ENCODE data around the gene CRIP1. TPM values are rescaled to one million over a fixed set of nuclear protein-coding genes. Genes with fewer than 3 reads are reported as not detected.

CRIP1 gene
- total RNA-seq, 2 experiments from 2014 or later, result 93.9 to 95.7 TPM

DNA sequence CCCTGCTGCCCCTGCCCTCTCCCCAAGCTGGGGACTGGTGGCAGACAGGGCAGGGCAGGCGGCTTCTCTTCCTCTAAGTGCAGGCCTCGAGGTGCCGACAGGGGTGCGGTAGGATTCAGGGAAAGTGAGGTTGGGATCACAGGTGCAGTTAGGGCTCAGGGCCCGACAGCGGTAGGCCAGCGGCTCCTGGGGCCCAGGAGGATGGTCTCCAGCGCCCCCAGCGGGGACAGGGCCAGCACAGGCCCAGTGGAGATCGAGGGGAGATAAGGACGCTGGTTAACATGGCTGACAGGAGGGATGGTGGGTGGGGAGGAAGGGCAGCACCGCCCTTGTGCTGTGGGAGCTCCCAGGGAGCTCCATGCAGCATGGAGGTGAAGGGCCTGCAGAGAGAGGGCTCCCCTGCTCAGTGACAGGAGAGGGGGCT is 935 bp upstream of the CRIP1 start:
- DNase-seq, result peak; percentile 61
- peak overlapping the region; percentile 70 for H3K27ac Mint-ChIP-seq
- intact Hi-C loops (cut with micrococcal nuclease), result loop anchor here (5.0 kb wide), 1 partner anchor 113 kb away; no protein-coding TSS in a partner anchor
- ChIA-PET POLR2A (interaction anchor here (0.5 kb wide), 1 partner anchor 732 kb away, joined by 3 read pairs; no protein-coding TSS in a partner anchor), CTCF (interaction anchor here (1.0 to 1.9 kb wide), 2 partner anchors 9 to 115 kb away, joined by 4 read pairs; no protein-coding TSS in a partner anchor)
- H3K36me3 Mint-ChIP-seq (ENCODE audit: low read depth), result no peaks in the 10 kb centered on the region
- peaks cover 48% of the 10 kb centered on the region for H3K4me1 Mint-ChIP-seq (ENCODE audit: low read depth)
- TF ChIP-seq, protein P1, sequence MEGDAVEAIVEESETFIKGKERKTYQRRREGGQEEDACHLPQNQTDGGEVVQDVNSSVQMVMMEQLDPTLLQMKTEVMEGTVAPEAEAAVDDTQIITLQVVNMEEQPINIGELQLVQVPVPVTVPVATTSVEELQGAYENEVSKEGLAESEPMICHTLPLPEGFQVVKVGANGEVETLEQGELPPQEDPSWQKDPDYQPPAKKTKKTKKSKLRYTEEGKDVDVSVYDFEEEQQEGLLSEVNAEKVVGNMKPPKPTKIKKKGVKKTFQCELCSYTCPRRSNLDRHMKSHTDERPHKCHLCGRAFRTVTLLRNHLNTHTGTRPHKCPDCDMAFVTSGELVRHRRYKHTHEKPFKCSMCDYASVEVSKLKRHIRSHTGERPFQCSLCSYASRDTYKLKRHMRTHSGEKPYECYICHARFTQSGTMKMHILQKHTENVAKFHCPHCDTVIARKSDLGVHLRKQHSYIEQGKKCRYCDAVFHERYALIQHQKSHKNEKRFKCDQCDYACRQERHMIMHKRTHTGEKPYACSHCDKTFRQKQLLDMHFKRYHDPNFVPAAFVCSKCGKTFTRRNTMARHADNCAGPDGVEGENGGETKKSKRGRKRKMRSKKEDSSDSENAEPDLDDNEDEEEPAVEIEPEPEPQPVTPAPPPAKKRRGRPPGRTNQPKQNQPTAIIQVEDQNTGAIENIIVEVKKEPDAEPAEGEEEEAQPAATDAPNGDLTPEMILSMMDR (IDR thresholded peaks at IDR 0.05), result no peak
- no peak for ATAC-seq
- no peaks in the 10 kb centered on the region for H3K27me3 Mint-ChIP-seq
- H3K4me3 Mint-ChIP-seq, result no peak overlapping the region
- no peaks in the 10 kb centered on the region for H3K9me3 Mint-ChIP-seq

GRCh38 chr14:105486974-105487448 is 325 bp downstream of the CRIP1 start:
- Mint-ChIP-seq H3K4me3 (peak overlapping the region; percentile 75), H3K4me1 (ENCODE audit: low read depth) (peaks cover 40% of the 10 kb centered on the region), H3K27me3 (no peaks in the 10 kb centered on the region), H3K9me3 (no peaks in the 10 kb centered on the region), H3K36me3 (ENCODE audit: low read depth) (no peaks in the 10 kb centered on the region), H3K27ac (no peak overlapping the region)
- TF ChIP-seq, protein P1 (IDR thresholded peaks at IDR 0.05), result no peak
- no peak for ATAC-seq
- intact Hi-C loops (cut with micrococcal nuclease), result loop anchor here (5.0 kb wide), 1 partner anchor 115 kb away; no protein-coding TSS in a partner anchor
- ChIA-PET POLR2A (interaction anchor here (1.0 kb wide), 1 partner anchor 8 kb away, joined by 3 read pairs; no protein-coding TSS in a partner anchor), CTCF (interaction anchor here (1.9 kb wide), 1 partner anchor 116 kb away, joined by 4 read pairs; no protein-coding TSS in a partner anchor)
- peak; percentile 56 for DNase-seq

GRCh38 chr14:105487449-105487985 is 831 bp downstream of the CRIP1 start:
- TF ChIP-seq, protein P1 (IDR thresholded peaks at IDR 0.05), result no peak
- Mint-ChIP-seq H3K4me1 (ENCODE audit: low read depth) (peaks cover 36% of the 10 kb centered on the region), H3K27ac (peak overlapping the region; percentile 66), H3K9me3 (no peaks in the 10 kb centered on the region), H3K4me3 (peak overlapping the region; percentile 75), H3K27me3 (no peaks in the 10 kb centered on the region), H3K36me3 (ENCODE audit: low read depth) (no peaks in the 10 kb centered on the region)
- POLR2A ChIA-PET, result interaction anchor here (1.0 kb wide), 1 partner anchor 9 kb away, joined by 3 read pairs; no protein-coding TSS in a partner anchor
- CTCF ChIA-PET, result interaction anchor here (1.9 kb wide), 1 partner anchor 116 kb away, joined by 4 read pairs; no protein-coding TSS in a partner anchor
- DNase-seq (peak; percentile 68), ATAC-seq (no peak)
- intact Hi-C loops (cut with micrococcal nuclease), result loop anchor here (5.0 kb wide), 1 partner anchor 115 kb away; no protein-coding TSS in a partner anchor

DNA sequence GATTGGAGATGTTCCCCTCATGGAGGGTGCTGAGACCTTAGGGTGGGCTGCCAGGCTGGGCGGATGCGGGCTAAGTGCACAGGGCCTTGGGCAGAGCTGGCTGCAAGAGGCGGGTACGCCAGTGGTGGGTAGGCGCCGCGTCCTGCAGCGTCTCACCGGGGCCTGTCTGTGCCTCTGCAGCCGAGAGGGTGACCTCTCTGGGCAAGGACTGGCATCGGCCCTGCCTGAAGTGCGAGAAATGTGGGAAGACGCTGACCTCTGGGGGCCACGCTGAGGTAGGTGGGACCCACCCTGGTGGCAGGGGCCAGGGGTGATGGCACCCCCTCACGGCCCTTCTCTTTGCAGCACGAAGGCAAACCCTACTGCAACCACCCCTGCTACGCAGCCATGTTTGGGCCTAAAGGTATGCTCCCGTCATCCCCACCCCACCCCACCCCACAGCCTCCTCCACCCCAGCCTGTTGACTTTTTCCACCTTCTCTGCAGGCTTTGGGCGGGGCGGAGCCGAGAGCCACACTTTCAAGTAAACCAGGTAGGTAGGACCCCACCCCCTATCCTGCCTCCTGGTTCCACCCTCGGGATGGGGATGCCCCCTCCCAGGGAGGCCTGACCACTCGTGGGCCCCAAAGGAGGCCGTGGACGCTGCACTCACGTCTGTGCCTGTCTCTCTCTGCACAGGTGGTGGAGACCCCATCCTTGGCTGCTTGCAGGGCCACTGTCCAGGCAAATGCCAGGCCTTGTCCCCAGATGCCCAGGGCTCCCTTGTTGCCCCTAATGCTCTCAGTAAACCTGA is 1.5 kb downstream of the CRIP1 start:
- DNase-seq (peak; percentile 46), ATAC-seq (no peak)
- Mint-ChIP-seq H3K4me3 (peak overlapping the region; percentile 75), H3K27ac (peak overlapping the region; percentile 66), H3K4me1 (ENCODE audit: low read depth) (peaks cover 33% of the 10 kb centered on the region), H3K27me3 (no peaks in the 10 kb centered on the region), H3K9me3 (no peaks in the 10 kb centered on the region), H3K36me3 (ENCODE audit: low read depth) (no peaks in the 10 kb centered on the region)
- ChIA-PET CTCF (interaction anchor here (1.2 to 3.2 kb wide), 2 partner anchors 13 to 116 kb away, joined by 4 to 84 read pairs; no protein-coding TSS in a partner anchor), POLR2A (interaction anchor here (0.5 to 3.3 kb wide), 3 partner anchors 20 to 91 kb away, joined by 3 to 11 read pairs (median 3); no protein-coding TSS in a partner anchor)
- TF ChIP-seq, protein P1 (IDR thresholded peaks at IDR 0.05), result no peak
- intact Hi-C loops (cut with micrococcal nuclease), result loop anchor here (5.0 kb wide), 1 partner anchor 116 kb away; no protein-coding TSS in a partner anchor
